Cardiac septum (tissue), 1 donor: ENCODE results near the gene PBLD. TPM values are rescaled to one million over a fixed set of nuclear protein-coding genes. Genes with fewer than 3 reads are reported as not detected.
"Not testable (repeated sequence)": the region's sequence is repeated elsewhere in the genome, so short reads cannot be mapped to it uniquely, and the experiment has no call there.

Source experiments
- DNase-seq: peaks from one replicate; pipeline ENCODE4 v3.0.0-alpha.2; 2020; ENCODE audit warnings: low spot score
- intact Hi-C: fragments of 100-400 bp; cut with DNase I; formaldehyde crosslinking; loops from one replicate; pipeline ENCODE4 v1.14.0; 2022
- total RNA-seq: library from RNA; stranded (reverse); fragmentation: NEBNext Ultra II Directional; extraction: Animal tissue kit (Norgen Biotek cat#: 25700); gene quantifications from one replicate; pipeline ENCODE4 v1.2.1, GENCODE V29; 2021
- donor health status: DM: no; HTN: no; CAD: no.

PBLD gene
- total RNA-seq, 1 donor from 2014 or later: 6.9 TPM

GRCh38 chr10:68290736-68291135 is 42.0 kb downstream of the PBLD start:
- no peak for DNase-seq
- intact Hi-C loops: no loop called here

GRCh38 chr10:68288717-68289116 is 44.0 kb downstream of the PBLD start:
- no peak for DNase-seq
- intact Hi-C loops: no loop called here

GRCh38 chr10:68284062-68285001 is 48.4 kb downstream of the PBLD start:
- DNase-seq: no peak
- intact Hi-C loops: no loop called here

- no peak for DNase-seq
- intact Hi-C loops: no loop called here
These were observed 52.0 kb downstream of the PBLD start for GRCh38 chr10:68280758-68281157.

- DNase-seq, intact Hi-C loops: not testable (repeated sequence)
These were observed 53.6 kb downstream of the PBLD start for GRCh38 chr10:68278906-68279753.

- DNase-seq, intact Hi-C loops: not testable (repeated sequence)
These were observed 54.9 kb downstream of the PBLD start for GRCh38 chr10:68277814-68278213.

- no peak for DNase-seq
These were observed 56.5 kb downstream of the PBLD start for GRCh38 chr10:68276224-68276623.

GRCh38 chr10:68275600-68276126 is 57.1 kb downstream of the PBLD start:
- intact Hi-C loops: no loop called here
- DNase-seq: no peak

More at GRCh38 chr10:68276224-68276623, 56.5 kb downstream of the PBLD start:
- intact Hi-C loops: no loop called here

GRCh38 chr10:68272833-68273232 is 59.9 kb downstream of the PBLD start:
- intact Hi-C loops: no loop called here
- DNase-seq: no peak

- intact Hi-C loops: no loop called here
- DNase-seq: no peak
These were observed 61.4 kb downstream of the PBLD start for GRCh38 chr10:68271196-68271882.

GRCh38 chr10:68269562-68270290 is 63.0 kb downstream of the PBLD start:
- DNase-seq: no peak
- intact Hi-C loops: no loop called here

GRCh38 chr10:68261132-68261856 is 71.4 kb downstream of the PBLD start:
- peak; percentile 87 for DNase-seq
- intact Hi-C loops: no loop called here

- intact Hi-C loops: no loop called here
These were observed 79.4 kb downstream of the PBLD start for GRCh38 chr10:68253346-68253745.

GRCh38 chr10:68251625-68252495 is 80.9 kb downstream of the PBLD start:
- DNase-seq: no peak
- intact Hi-C loops: no loop called here

More at GRCh38 chr10:68253346-68253745, 79.4 kb downstream of the PBLD start:
- DNase-seq: no peak

GRCh38 chr10:68251151-68251550 is 81.6 kb downstream of the PBLD start:
- DNase-seq: no peak
- intact Hi-C loops: no loop called here

GRCh38 chr10:68249297-68249696 is 83.4 kb downstream of the PBLD start:
- no peak for DNase-seq
- intact Hi-C loops: no loop called here

- intact Hi-C loops: no loop called here
- no peak for DNase-seq
These were observed 84.8 kb downstream of the PBLD start for GRCh38 chr10:68247931-68248330.
